HepG2 (cell line): Measurements from ENCODE around the gene TSGA10IP. TPM values are rescaled to one million over a fixed set of nuclear protein-coding genes. Genes with fewer than 3 reads are reported as not detected.

Experiments
- AHR ChIP-seq: IDR thresholded peaks from 2 replicates; pipeline ENCODE4 v1.6.1; 2018; ENCODE audit warnings: missing genetic modification reagents, missing compliant biosample characterization
- CREB1 ChIP-seq, 2 experiments: fragments of 450-650 bp in 1 of 2; IDR thresholded peaks; 2 replicates each; pipeline ENCODE4 v1.6.1; 2016 to 2017; ENCODE audit warnings: control low read depth in 1 of 2, mild to moderate bottlenecking in 1 of 2, missing compliant biosample characterization in 1 of 2, missing genetic modification characterization in 1 of 2
- ELF3 ChIP-seq: IDR thresholded peaks from 2 replicates; pipeline ENCODE4 v1.6.1; 2016; ENCODE audit warnings: missing genetic modification reagents, missing compliant biosample characterization
- HDAC6 ChIP-seq: fragments of 200-600 bp; sonication (generic); IDR thresholded peaks from 2 replicates; pipeline ENCODE4 v1.7.0; 2017; ENCODE audit warnings: mild to moderate bottlenecking, antibody characterized with exemption, low read length, low read depth
- KAT7 ChIP-seq: IDR thresholded peaks from 2 replicates; pipeline ENCODE4 v1.6.1; 2018; ENCODE audit warnings: borderline replicate concordance, missing compliant biosample characterization
- KDM1A ChIP-seq: IDR thresholded peaks from 2 replicates; pipeline ENCODE4 v1.6.1; 2016; ENCODE audit warnings: missing compliant biosample characterization
- KDM3A ChIP-seq: IDR thresholded peaks from 2 replicates; pipeline ENCODE4 v1.6.1; 2018; ENCODE audit warnings: low read depth, missing compliant biosample characterization
- MLLT10 ChIP-seq: sonication (generic); formaldehyde crosslinking; IDR thresholded peaks from 2 replicates; pipeline ENCODE4 v1.4.0; 2020; ENCODE audit warnings: missing genetic modification reagents
- NFYB ChIP-seq: sonication (generic); formaldehyde crosslinking; IDR thresholded peaks from 2 replicates; pipeline ENCODE4 v1.4.0; 2020; ENCODE audit warnings: missing genetic modification reagents
- ONECUT2 ChIP-seq: sonication (generic); formaldehyde crosslinking; IDR thresholded peaks from 2 replicates; pipeline ENCODE4 v1.4.0; 2020; ENCODE audit warnings: missing genetic modification reagents
- RFX5 ChIP-seq: IDR thresholded peaks from 2 replicates; pipeline ENCODE4 v1.6.1; 2011; ENCODE audit warnings: low read depth, low read length, improper control_type of control experiment
- SALL2 ChIP-seq: sonication (generic); formaldehyde crosslinking; IDR thresholded peaks from 2 replicates; pipeline ENCODE4 v1.8.1; 2023; ENCODE audit warnings: mild to moderate bottlenecking, missing genetic modification reagents, inconsistent platforms
- SMAD3 ChIP-seq: sonication (generic); formaldehyde crosslinking; IDR thresholded peaks from 2 replicates; pipeline ENCODE4 v1.4.0; 2020; ENCODE audit warnings: missing genetic modification reagents
- SNRNP70 ChIP-seq: fragments of 200-400 bp; formaldehyde crosslinking; IDR thresholded peaks from 2 replicates; pipeline ENCODE4 v1.6.1; 2017; ENCODE audit warnings: mild to moderate bottlenecking, low read depth, low read length, moderate library complexity
- SP5 ChIP-seq: IDR thresholded peaks from 2 replicates; pipeline ENCODE4 v1.6.1; 2016; ENCODE audit warnings: low read depth, borderline replicate concordance
- TCF7 ChIP-seq: sonication (generic); IDR thresholded peaks from 2 replicates; pipeline ENCODE4 v1.6.1; 2016; ENCODE audit warnings: antibody characterized with exemption, low read depth
- ZEB1 ChIP-seq: IDR thresholded peaks from 2 replicates; pipeline ENCODE4 v1.6.1; 2012; ENCODE audit warnings: mild to moderate bottlenecking, low read depth, inconsistent platforms; ENCODE audit not compliant: insufficient replicate concordance
- ZNF232 ChIP-seq: sonication (generic); formaldehyde crosslinking; IDR thresholded peaks from 2 replicates; pipeline ENCODE4 v1.4.0; 2020; ENCODE audit warnings: missing genetic modification reagents, borderline replicate concordance
- ZNF251 ChIP-seq: sonication (generic); formaldehyde crosslinking; IDR thresholded peaks from 2 replicates; pipeline ENCODE4 v1.9.0; 2021; ENCODE audit warnings: mild to moderate bottlenecking, missing genetic modification reagents
- ZNF331 ChIP-seq: sonication (generic); formaldehyde crosslinking; IDR thresholded peaks from 2 replicates; pipeline ENCODE4 v1.4.0; 2020; ENCODE audit warnings: missing genetic modification reagents
- ZNF468 ChIP-seq: sonication (generic); formaldehyde crosslinking; IDR thresholded peaks from 2 replicates; pipeline ENCODE4 v1.8.0; 2022; ENCODE audit warnings: mild to moderate bottlenecking, moderate library complexity, missing genetic modification reagents
- ZNF737 ChIP-seq: sonication (generic); formaldehyde crosslinking; IDR thresholded peaks from 2 replicates; pipeline ENCODE4 v1.5.0; 2020; ENCODE audit warnings: missing genetic modification reagents, mild to moderate bottlenecking, borderline replicate concordance
- ZNF780A ChIP-seq: sonication (generic); formaldehyde crosslinking; IDR thresholded peaks from 2 replicates; pipeline ENCODE4 v1.8.0; 2022; ENCODE audit warnings: mild to moderate bottlenecking, missing genetic modification reagents, moderate library complexity
- ZSCAN31 ChIP-seq: sonication (generic); formaldehyde crosslinking; IDR thresholded peaks from 2 replicates; pipeline ENCODE4 v1.5.0; 2020; ENCODE audit warnings: low read depth, mild to moderate bottlenecking, missing genetic modification reagents
- polyA plus RNA-seq, 8 experiments: library from polyadenylated mRNA; depleted of rRNA in 3 of 8; stranded (reverse) in 7 of 8; unstranded in 1 of 8; fragments of >200 nt; fragmentation: Illumina TruSeq in 4 of 8; extraction: Trizol in 4 of 8; gene quantifications; 2 replicates each; pipeline versions ENCODE4 v1.2.1 to v1.2.3, GENCODE V29; 2011 to 2016; ENCODE audit warnings: low read depth in 4 of 8, missing spikeins in 1 of 8, mixed read lengths in 1 of 8; ENCODE audit not compliant: insufficient read depth in 1 of 8
- total RNA-seq, 5 experiments: library from RNA; depleted of rRNA; stranded (reverse); fragments of >200 nt; fragmentation: Illumina TruSeq; extraction: Trizol; gene quantifications; 2 replicates each; pipeline ENCODE4 v1.2.3, GENCODE V29; 2016; ENCODE audit warnings: low read depth in 1 of 5
- TF ChIP-seq, protein P1 (sequence below): sonication (generic); formaldehyde crosslinking; IDR thresholded peaks from 2 replicates; pipeline ENCODE4 v1.4.0; 2020; ENCODE audit warnings: missing genetic modification reagents
- TF ChIP-seq, protein P2 (sequence below): sonication (generic); formaldehyde crosslinking; IDR thresholded peaks from 2 replicates; pipeline ENCODE4 v1.4.0; 2020; ENCODE audit warnings: mild to moderate bottlenecking, missing genetic modification reagents
- TF ChIP-seq, protein P3 (sequence below): sonication (generic); formaldehyde crosslinking; IDR thresholded peaks from 2 replicates; pipeline ENCODE4 v1.5.1; 2020; ENCODE audit warnings: mild to moderate bottlenecking, missing genetic modification reagents, moderate library complexity

The TSGA10IP gene
- total and polyA plus RNA-seq, 2 of the 13 experiments (the other 11 are each of a cell fraction or from before 2014, with no cell fraction given) = not detected

DNA sequence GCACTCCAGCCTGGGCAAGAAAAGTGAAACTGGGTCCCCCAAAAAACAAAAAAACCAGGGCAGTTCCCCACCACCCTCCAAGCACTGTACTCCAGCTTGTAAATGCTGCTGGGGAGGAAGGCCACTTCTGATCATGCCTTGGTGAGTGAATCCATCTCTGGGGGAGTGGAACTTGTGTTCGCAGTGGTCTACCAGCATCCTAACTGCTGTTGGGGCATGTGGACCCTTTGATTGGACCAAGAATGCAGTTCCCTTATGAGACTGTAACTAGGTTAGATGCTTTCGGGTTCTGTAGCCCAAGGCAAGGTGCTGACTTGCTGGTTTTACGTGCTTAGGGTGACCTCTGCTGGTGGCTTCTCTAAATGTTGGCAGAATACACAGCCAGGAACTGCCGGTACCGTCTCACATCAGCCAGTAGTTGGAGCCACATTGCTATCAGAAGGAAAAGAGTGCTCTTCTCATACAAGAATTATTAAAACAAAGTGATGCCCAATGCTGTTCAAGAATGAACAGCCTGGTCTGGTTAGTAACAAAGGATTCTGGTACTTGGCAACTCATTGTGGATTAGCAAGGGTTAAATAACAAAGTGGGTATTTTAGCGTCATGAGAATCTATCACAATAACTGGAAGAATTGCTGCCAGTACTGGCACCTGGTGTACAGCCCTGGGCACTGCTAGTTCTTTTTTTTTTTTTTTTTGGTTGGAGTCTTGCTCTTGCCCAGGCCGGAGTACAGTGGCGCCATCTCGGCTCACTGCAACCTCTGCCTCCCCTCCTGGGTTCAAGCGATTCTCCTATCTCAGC, 43.7 kb downstream of the TSGA10IP start (continued):
- TF ChIP-seq SNRNP70 = no peak
- TF ChIP-seq HDAC6 = no peak
- TF ChIP-seq TCF7 = no peak
- no peak for TF ChIP-seq ONECUT2 (CRISPR knock-in tag)
- 0 out of 2 replicates have a peak, but pooled peaks have one; percentile 24 for TF ChIP-seq RFX5
- no peak for TF ChIP-seq MLLT10 (CRISPR knock-in tag)
- TF ChIP-seq SP5 (CRISPR knock-in tag) = no peak
- no peak for TF ChIP-seq ZEB1
- no peak for TF ChIP-seq KDM1A (CRISPR knock-in tag)
- no peak for TF ChIP-seq ZNF737 (CRISPR knock-in tag)
- TF ChIP-seq, protein P1, sequence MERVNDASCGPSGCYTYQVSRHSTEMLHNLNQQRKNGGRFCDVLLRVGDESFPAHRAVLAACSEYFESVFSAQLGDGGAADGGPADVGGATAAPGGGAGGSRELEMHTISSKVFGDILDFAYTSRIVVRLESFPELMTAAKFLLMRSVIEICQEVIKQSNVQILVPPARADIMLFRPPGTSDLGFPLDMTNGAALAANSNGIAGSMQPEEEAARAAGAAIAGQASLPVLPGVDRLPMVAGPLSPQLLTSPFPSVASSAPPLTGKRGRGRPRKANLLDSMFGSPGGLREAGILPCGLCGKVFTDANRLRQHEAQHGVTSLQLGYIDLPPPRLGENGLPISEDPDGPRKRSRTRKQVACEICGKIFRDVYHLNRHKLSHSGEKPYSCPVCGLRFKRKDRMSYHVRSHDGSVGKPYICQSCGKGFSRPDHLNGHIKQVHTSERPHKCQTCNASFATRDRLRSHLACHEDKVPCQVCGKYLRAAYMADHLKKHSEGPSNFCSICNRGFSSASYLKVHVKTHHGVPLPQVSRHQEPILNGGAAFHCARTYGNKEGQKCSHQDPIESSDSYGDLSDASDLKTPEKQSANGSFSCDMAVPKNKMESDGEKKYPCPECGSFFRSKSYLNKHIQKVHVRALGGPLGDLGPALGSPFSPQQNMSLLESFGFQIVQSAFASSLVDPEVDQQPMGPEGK (CRISPR knock-in tag) = no peak
- TF ChIP-seq ZNF251 (CRISPR knock-in tag) = no peak
- peak; percentile 81 for TF ChIP-seq KDM3A
- no peak for TF ChIP-seq KAT7 (CRISPR knock-in tag)
- TF ChIP-seq ZSCAN31 (CRISPR knock-in tag) = peak; percentile 56; the same call in 1 of the 2 replicates
- no peak for TF ChIP-seq ZNF232 (CRISPR knock-in tag)
- TF ChIP-seq AHR (CRISPR knock-in tag) = no peak
- TF ChIP-seq ZNF468 (CRISPR knock-in tag) = no peak
- TF ChIP-seq, protein P2, sequence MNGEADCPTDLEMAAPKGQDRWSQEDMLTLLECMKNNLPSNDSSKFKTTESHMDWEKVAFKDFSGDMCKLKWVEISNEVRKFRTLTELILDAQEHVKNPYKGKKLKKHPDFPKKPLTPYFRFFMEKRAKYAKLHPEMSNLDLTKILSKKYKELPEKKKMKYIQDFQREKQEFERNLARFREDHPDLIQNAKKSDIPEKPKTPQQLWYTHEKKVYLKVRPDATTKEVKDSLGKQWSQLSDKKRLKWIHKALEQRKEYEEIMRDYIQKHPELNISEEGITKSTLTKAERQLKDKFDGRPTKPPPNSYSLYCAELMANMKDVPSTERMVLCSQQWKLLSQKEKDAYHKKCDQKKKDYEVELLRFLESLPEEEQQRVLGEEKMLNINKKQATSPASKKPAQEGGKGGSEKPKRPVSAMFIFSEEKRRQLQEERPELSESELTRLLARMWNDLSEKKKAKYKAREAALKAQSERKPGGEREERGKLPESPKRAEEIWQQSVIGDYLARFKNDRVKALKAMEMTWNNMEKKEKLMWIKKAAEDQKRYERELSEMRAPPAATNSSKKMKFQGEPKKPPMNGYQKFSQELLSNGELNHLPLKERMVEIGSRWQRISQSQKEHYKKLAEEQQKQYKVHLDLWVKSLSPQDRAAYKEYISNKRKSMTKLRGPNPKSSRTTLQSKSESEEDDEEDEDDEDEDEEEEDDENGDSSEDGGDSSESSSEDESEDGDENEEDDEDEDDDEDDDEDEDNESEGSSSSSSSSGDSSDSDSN = no peak
- no peak for TF ChIP-seq ZNF780A (CRISPR knock-in tag)
- TF ChIP-seq CREB1 (IDR thresholded peaks at IDR 0.05) = no peak
- peak; percentile 17; the same call in 1 of the 2 replicates for TF ChIP-seq CREB1 (CRISPR knock-in tag; IDR thresholded peaks at IDR 0.05)
- no peak for TF ChIP-seq NFYB (CRISPR knock-in tag)
- no peak for TF ChIP-seq SALL2
- TF ChIP-seq, protein P3, sequence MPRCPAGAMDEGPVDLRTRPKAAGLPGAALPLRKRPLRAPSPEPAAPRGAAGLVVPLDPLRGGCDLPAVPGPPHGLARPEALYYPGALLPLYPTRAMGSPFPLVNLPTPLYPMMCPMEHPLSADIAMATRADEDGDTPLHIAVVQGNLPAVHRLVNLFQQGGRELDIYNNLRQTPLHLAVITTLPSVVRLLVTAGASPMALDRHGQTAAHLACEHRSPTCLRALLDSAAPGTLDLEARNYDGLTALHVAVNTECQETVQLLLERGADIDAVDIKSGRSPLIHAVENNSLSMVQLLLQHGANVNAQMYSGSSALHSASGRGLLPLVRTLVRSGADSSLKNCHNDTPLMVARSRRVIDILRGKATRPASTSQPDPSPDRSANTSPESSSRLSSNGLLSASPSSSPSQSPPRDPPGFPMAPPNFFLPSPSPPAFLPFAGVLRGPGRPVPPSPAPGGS = 0 out of 2 replicates have a peak, but pooled peaks have one; percentile 26
- TF ChIP-seq SMAD3 = peak; percentile 72; the same call in 1 of the 2 replicates
- TF ChIP-seq ZNF331 = 0 out of 2 replicates have a peak, but pooled peaks have one; percentile 35
- peak; percentile 50 for TF ChIP-seq ELF3 (CRISPR knock-in tag)
